Hematopoietic multipotent progenitor cell treated with erythropoietin and hydrocortisone succinate and interleukin-3 and kit ligand, for 8 days (in vitro differentiated cells): ENCODE measurements around the gene SNAPC2.

Experiments used
- DNase-seq: peaks from one replicate; pipeline ENCODE4 v3.0.0-alpha.2; 2015

SNAPC2 gene

DNA sequence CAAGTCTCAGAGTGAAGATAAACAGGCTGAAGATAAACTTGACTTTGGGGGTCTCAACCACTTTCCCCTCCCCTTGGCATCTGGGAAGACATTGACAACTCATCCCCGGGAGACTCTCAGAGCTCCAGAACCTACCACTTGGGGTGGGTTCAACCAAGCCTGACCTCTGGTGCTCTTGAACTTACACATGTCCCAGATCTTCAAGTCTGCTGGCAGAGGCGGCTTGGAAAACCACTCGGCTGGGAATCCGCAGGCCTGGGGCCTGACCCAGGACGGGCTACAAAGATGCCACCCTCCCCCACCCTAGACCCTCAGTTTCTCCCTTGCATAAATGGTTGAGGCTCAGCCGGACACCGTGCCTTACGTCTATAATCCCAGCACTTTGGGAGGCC is 31.3 kb upstream of the SNAPC2 start:
- no peak for DNase-seq

DNA sequence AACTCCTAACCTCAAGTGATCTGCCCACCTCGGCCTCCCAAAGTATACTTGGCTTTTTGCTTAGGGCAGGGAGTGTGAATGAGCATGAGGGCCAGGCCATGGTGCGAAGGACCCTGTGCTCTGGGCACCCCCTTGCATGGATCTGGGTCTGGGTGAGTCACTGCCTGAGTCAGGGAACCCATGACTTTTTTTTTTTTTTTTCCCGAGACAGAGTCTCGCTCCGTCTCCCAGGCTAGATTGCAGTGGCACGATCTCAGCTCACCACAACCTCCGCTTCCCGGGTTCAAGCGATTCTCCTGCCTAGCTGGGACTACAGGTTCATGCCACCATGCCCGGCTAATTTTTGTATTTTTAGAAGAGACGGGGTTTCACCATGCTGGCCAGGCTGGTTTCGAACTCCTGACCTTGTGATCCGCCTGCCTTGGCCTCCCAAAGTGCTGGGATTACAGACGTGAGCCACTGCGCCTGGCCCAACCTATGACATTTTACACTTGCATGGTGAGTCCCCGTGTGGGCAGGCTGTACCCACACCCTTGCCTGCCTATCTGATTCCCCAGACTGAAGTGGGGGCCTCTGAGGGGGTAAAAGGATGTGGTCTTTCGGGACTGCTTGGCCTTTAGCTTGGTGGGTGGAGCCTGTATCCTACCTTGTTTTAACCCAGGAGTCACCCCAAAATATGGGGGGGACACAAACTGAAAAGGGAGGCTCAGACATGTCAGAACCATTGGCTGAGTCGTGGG is 26.6 kb upstream of the SNAPC2 start:
- peak; percentile 36 for DNase-seq

DNA sequence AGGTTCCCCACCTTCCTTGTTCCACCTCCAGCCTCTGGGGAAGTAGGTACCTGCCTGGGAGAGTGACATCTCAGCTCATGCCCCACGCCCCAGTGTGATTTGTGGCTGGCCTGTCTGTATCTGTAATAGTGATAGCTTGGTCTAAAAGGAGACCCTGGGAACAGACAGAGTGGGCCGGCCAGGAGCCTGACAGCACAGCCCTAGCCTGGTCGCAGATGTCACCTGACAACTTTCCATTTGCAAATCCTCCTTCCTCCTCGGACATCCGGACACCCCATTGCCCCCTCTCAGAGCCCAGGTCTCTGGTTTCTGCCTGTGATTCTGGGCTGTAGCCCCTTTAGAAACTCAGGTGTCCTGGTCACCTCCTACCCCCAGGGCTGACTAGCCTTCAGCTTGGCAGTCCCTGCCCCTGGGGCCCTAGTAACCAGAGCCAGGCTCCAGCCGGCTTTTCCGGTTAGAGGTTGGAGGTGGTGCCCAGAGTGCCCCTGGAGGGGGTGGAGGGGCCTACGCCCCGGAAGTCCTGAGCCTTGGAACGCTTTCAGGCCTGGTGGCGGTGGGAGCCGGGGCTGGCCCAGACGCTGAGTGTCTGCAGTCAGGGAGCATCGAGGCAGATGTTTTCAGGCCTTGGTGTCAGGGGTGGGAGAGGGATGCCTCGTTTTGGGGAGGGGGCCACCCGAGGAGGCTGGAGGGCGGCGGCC is 25.4 kb upstream of the SNAPC2 start:
- DNase-seq = no peak

DNA sequence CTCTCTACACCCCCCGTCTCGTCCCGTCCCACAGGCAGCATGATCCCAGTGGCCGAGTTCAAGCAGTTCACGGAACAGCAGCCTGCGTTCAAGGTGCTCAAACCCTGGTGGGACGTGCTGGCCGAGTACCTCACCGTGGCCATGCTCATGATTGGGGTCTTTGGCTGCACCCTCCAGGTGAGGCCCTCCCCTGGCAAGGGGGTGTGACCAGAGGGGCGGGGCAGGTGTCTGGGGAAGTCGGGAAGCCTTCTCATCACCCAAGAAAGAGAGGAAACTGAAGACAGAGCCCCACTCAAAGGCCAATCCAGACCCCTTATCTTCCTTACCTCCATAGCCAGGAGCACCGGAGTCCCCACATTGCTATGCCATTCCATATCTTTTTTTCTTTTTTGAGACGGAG is 24.6 kb upstream of the SNAPC2 start:
- no peak for DNase-seq

DNA sequence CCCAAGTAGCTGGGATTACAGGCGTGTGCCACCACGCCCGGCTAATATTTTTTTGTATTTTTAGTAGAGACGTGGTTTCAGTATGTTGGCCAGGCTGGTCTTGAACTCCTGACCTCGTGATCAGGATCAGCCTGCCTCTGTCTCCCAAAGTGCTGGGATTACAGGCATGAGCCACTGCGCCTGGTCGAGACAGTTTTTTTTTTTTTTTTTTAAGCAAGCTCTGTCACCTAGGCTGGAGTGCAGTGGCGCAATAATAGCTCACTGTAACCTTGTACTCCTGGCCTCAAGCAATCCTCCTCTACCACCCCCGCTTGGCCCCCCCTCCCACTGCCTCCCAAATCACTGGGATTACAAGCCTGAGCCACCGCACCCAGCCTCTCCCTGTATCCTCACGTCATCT is 22.8 kb upstream of the SNAPC2 start:
- no peak for DNase-seq

DNA sequence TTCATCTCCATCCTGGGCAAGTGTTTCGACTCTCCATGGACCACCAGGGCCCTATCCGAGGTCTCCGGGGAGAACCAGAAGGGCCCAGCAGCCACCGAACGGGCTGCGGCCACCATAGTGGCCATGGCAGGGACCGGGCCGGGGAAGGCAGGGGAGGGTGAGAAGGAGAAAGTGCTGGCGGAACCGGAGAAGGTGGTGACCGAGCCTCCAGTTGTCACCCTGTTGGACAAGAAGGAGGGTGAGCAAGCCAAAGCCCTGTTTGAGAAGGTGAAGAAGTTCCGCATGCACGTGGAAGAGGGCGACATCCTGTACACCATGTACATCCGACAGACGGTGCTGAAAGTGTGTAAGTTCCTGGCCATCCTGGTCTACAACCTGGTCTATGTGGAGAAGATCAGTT is 21.2 kb upstream of the SNAPC2 start:
- no peak for DNase-seq

DNA sequence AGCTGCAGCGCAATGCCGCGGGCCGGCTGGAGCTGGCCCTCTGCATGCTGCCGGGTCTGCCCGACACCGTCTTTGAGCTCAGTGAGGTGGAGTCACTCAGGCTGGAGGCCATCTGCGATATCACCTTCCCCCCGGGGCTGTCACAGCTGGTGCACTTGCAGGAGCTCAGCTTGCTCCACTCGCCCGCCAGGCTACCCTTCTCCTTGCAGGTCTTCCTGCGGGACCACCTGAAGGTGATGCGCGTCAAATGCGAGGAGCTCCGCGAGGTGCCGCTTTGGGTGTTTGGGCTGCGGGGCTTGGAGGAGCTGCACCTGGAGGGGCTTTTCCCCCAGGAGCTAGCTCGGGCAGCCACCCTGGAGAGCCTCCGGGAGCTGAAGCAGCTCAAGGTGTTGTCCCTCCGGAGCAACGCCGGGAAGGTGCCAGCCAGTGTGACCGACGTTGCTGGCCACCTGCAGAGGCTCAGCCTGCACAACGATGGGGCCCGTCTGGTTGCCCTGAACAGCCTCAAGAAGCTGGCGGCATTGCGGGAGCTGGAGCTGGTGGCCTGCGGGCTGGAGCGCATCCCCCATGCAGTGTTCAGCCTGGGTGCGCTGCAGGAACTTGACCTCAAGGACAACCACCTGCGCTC is 20.3 kb upstream of the SNAPC2 start:
- no peak for DNase-seq

DNA sequence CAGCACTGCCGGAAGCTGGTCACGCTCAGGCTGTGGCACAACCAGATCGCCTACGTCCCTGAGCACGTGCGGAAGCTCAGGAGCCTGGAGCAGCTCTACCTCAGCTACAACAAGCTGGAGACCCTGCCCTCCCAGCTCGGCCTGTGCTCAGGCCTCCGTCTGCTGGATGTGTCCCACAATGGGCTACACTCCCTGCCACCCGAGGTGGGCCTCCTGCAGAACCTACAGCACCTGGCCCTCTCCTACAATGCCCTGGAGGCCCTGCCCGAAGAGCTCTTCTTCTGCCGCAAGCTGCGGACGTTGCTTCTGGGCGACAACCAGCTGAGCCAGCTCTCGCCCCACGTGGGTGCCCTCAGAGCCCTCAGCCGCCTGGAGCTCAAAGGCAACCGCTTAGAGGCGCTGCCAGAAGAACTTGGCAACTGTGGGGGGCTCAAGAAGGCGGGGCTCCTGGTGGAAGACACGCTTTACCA is 19.7 kb upstream of the SNAPC2 start:
- no peak for DNase-seq

DNA sequence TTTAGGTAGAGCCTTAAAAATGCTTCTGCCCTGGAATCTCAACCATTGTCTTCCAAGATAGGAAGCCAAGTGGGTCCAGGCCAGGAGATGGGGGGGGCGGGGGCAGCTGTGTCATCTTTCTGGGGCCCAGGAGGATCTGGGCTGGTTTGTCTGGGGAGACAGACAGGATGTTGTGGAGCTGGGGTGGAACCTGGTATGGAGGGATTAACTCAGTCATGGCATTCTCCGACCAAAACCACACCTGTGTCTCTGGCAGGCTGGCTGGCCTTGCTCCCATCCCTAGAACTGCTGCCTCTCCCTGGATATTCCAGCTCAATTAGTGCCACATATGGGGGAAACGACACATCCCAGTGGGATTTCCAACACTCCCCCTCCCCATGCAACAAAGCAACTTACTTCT is 19.2 kb upstream of the SNAPC2 start:
- DNase-seq = no peak

DNA sequence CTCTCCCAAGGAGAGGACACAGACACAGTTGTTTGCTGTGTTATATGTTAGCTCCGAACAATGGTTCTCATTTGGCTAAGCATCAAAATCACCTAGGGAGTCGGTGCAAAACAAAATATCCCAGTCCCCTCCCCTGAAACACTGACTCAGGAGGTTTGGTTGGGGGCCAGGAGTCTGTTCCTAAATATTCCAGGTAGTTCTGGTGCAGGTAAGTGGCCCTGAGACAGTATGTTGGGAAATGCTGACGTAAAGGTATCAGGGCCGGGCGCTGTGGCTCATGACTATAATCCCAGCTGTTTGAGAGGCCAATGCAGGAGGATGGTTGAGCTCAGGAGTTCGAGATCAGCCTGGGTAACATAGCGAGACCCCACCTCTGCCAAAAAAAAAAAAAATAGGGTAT is 18.8 kb upstream of the SNAPC2 start:
- DNase-seq = no peak

DNA sequence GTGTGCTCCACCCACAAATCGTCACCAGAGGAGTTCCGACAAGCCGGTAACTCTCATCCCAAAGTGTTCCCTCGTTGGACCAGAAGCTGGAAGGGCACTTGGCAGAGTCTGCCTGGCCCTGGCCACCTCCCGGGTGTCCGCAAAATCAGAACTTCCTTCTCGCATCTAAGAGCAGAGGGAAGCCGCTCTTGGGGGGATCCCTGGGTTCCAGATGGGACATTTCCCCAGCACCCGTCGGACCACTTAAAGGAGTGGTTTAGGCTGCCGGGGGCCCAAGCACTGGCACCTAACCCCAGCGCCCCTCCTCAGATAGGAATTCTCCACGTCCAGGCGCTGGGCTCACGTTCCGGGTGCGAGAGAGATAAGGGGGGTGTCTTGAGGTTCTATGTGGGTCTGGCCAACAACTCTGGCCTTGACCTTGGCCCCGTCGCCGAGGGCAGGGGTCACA is 17.3 kb upstream of the SNAPC2 start:
- DNase-seq = no peak

DNA sequence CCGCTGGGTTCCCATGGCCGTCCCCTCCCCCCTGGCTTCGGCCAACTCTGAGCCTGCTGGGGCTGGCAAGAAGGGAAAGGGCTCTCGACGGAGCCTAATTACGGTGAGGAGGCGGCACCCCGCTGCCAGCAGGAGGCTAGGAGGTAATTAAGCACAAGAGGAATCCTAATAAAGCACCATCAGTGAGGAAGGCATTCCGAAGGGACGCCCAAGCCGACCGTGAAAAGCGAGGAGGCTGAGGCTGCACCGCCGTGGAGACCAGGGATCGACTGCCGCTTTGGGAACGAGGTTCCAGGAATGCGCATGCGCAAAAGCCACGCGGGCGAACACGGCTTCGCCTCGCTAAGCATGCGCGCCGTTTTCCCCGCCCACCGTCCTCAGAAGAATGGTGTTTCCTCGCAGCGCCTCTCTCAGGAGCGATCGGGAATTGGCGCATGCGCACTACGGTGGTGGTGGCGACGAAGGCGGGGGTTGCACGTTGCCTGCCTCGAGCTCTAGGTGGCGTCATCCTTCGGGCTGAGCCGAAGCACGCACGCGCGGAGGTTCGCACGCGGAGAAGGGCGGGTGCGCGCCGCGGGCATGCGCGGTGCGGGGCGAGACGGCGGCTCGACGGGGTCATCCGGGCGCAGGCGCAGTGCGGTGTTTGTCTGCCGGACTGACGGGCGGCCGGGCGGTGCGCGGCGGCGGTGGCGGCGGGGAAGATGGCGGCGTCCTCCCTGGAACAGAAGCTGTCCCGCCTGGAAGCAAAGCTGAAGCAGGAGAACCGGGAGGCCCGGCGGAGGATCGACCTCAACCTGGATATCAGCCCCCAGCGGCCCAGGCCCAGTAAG is 16.7 kb upstream of the SNAPC2 start, which contains the start of gene MAP2K7:
MAP2K7 (plus strand) TSS at position 634 of the 830 bp plus-strand sequence; CDS start at position 702, 68 bp downstream.
- peak; percentile 99 for DNase-seq

DNA sequence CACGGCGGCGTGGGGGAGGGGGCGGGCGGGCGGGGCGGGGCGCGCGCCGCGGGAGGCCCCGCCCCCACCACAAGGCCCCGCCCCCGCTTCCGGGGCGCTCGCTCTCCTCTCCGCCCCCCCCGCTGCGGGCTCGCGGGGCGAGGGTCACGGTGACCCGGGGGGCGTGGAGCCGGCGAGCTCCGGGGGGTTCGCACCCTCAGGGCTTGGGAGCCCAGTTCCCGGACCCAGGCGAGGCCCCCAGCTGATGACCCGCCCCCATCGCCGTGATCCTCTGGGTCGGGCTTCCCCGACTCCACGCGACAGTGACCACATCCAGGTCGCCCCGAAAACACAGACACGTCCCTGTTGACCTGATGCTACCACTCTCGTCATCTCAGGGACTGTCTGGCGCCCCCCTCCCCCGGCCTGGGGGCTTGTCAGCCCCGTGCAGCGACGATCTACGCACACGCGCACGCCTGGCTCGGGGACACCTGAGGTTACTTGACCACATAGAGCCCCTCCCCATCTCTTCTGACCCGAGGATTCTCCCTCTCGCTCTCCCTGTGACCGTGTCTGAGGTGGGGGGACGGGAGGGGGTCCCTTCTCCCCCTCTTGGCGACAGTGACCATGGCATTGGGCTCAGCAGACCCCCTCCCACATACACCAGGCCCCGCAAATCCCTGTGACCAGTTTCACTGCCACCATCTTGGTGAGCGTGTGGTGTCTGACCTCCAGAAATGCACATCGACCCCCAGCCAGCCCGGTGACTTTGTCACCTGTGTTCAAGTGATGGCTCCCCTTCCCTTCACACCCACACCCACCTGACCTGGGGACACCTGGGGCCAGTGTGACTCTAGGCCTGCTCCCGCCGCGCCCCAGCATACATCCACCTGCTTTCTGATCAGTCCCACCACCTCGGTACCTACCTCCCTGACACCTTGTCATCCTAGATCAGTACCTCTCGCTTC is 15.8 kb upstream of the SNAPC2 start:
- peak; percentile 29 for DNase-seq

DNA sequence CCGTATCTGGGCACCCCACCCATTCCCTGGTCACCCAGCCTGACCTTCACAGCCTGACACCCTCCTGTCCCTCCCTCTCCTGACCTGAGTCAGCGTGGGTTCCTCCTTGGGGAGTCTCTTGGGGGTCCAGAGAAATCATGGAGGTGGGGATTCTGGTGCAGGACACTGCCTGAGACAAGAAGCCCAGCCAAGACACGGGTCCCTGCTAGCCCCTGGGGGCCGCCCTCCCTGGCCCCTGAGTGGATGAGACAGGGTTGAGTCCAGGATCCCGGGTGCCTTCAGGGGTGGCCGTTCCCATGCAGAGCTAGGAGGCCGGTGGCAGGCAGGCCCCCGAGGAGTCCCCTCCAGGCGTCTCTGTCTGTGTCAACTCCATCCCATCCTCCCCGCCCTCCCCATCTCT is 14.9 kb upstream of the SNAPC2 start:
- no peak for DNase-seq

DNA sequence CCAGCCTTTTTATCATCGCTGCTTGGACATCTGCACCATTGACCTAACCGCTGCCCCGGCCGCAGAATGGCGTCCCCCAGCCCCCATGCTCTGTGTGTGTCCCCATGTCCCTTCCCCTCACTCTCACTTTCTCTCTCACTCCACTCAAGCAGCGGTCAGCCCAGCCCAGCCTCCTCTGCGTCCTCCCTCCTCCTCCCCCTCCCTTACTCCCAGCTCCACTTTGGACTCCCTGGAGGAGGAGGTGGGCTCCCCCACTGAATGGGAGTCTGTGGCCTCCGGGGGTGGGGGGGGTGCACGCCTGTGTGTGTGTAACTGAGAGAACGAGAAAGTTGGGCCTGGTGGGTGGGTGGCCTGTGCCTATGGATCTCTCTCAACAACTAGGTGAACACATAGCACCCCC is 14.3 kb upstream of the SNAPC2 start:
- no peak for DNase-seq

DNA sequence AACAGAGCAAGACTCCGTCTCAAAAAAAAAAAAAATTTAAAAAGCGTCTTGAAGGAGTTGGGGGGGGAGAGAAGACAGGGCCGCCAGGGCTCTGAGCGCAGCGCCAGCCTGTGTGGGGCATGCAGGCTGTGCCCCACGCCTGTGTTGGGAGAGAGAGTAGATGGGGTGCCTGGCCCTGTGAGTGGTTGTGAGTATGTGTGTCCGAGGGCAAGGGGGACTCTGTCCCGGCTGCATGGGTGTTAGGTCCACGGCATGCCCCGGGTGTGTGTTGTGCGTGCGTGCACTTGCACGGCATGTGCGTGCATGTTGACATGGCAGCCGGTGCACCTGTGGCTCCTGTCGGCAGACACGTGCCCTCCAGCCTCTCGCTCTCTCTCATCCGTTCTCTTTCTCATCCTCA is 13.0 kb upstream of the SNAPC2 start:
- DNase-seq = no peak

DNA sequence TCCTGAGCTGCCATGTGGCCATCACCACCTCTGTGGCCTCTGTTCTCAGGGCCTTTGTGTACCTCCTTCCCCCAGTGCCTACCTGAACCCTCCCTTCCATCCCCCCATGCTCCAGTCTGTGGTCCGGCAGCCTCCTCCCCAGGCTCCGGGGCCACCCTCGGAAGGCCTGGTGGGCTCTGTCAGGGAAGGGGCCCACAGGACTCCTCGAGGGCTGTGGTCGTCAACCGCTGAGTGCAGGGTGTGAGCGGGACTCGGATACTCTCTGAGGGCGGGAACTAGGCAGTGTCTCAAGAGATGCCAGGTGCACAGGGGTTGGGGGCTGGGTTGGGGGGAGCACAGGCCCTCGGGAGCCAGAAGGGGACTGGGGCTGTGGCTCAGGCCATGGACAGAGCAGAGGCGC is 12.6 kb upstream of the SNAPC2 start:
- DNase-seq = no peak

DNA sequence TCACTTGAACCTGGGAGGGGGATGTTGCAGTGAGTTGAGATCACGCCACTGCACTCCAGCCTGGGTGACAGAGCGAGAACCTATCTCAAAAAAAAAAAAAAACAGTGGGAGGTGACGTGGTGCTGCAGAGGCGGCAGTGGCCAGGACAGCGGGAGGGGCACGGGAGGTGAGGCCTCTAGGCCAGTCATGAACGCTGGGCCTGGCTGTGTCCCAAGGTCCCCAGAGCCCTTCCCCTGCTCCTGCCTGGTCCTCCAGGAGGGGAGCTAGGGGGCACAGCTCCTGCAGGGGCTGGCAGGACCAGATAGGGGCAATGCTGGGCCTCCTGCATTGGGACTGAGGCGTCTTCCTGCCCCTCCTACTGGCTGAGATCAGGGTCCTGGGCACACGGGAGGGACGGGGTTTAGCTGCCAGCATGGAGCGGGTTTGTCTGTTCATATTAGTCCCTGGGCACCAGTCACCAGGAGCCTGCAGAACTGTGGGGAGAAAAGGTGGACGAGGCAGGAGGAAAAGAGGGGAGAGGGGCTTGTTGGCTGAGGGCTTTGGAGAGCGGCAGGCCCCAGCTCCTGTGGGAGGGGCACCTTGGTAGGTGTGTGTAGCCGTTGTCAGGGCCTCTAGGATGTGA is 11.9 kb upstream of the SNAPC2 start:
- peak; percentile 42 for DNase-seq

DNA sequence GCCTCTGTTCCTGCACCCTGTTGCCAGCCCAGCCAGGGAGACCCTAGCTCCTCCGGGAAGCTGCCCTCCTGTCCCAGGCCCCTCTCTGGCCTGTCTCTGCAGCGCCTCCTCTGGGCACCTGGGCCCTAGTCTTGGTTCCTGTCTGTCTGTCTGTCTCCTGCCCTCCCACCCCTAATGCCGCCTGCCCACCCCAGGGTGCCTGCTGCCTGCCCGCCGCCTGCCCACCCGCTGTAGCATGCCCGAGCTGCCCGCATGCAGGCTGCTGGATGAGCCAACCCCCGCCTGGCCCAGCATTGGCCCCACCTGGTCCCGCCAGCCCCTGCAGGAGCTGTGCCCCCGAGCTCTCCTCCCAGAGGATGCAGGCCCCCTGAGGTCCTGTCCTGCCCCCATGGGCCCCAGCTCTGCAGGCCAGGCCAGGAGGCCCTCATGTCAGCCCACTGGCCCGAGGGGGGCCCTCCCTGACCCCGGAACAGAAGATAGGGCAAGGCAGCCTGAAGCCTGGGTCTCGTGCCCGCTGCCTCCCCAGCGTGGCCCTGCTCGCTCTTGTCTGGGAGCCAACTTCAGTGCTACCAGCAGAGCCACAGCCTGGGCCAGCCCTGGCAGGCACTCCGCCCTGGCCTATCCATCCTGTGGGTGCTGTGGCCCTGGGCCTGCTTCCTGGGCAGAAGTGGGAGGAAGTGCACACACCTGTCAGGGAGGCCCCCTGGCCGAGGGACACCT is 11.2 kb upstream of the SNAPC2 start:
- no peak for DNase-seq

DNA sequence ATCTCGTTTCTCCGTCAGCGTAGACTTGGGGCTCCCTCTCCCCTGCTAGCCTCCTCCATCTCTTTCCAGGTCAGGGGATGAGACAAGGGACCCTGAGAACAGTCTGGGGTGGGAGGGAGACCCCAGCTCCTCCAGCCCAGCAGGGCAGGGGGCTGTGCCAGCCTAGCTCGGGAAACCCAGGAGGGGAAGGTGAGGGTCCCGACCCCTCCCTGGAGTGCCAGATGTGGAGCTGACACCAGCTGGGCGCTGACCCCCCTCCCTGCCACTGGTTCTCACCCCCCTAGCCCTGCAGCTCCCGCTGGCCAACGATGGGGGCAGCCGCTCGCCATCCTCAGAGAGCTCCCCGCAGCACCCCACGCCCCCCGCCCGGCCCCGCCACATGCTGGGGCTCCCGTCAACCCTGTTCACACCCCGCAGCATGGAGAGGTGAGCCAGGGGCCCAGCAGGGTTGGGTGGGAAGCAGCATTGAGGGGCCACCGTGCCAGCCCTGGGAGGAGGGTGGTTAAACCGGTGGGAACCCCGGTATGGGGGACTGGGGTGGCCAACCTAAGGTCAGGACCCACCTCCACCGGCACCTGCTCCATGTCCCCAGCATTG is 10.6 kb upstream of the SNAPC2 start:
- no peak for DNase-seq
